Measurements from ENCODE around the gene TIMM10B. TPM values are rescaled to one million over a fixed set of nuclear protein-coding genes. Genes with fewer than 3 reads are reported as not detected.
A peak's percentile ranks its signal among the peaks of the same experiment; 100 is the strongest.

Gene TIMM10B, protein sequence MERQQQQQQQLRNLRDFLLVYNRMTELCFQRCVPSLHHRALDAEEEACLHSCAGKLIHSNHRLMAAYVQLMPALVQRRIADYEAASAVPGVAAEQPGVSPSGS
- total RNA-seq: 41.3 and 47.4 TPM in 2 replicates

DNA sequence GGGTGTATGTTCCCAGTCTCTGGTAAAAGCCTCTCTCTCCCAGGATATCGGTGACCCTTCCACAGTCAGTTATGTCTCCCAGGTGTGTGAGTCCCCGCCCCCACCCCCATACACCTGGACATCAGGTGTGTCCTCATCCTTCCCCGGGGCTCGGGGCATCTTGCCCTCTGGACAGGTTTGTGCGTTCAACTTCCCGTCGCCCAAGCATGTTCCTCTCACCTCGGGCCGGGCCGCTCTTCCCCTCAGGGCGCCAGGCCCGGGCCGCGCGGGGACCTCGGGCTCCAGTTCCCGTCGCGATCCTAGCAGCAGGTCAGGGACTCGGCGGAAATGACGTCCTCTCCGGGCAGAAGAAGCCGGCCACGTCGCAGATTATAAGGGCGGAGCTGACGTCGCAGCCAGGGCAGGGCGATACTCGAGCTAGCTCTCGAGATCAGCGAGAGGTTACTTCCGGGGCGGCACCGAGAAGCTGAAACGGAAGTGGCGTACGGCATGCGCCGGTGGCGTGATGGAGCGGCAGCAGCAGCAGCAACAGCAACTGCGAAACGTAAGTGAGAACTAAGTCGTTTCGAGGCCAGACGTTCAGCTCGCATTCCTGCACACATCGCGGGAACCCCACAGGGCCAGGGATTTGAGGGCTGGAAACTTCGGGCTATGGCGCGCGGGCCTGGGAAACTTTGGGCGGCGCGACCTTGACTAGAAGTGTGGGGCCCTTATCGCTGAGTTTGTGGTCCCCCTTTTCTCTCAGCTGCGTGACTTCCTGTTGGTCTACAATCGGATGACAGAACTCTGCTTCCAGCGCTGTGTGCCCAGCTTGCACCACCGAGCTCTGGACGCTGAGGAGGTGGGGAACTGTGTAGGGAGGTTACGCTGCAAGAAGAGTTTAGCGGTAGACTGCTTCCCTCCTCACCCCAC lies at the start of gene TIMM10B, which contains the start of gene ARFIP2:
Gene TIMM10B, plus strand, starts transcription at position 490 of the 912 bp plus-strand sequence. Its CDS starts 16 bp downstream, at position 506.
Gene ARFIP2, minus strand, starts transcription at position 320 of the 912 bp plus-strand sequence. CDS start 910 bp downstream, outside the sequence.
- Mint-ChIP-seq H3K4me3 (peak within 1 kb of the TSS; percentile 94), H3K27ac (peak within 1 kb of the TSS; percentile 98), H3K4me1 (peaks cover 30% of the 10 kb centered on the region), H3K27me3 (no peaks in the 10 kb centered on the region), H3K9me3 (no peaks in the 10 kb centered on the region), H3K36me3 (ENCODE audit: low read depth) (peaks cover 41% of the 10 kb centered on the region)
- DNase-seq: peak; percentile 99
- intact Hi-C loops (cut with micrococcal nuclease): loop anchor here (1.0 to 5.0 kb wide), 6 partner anchors 64 to 247 kb away; partner anchors contain the start of genes APBB1, CAVIN3, FHIP1B and ILK

DNA sequence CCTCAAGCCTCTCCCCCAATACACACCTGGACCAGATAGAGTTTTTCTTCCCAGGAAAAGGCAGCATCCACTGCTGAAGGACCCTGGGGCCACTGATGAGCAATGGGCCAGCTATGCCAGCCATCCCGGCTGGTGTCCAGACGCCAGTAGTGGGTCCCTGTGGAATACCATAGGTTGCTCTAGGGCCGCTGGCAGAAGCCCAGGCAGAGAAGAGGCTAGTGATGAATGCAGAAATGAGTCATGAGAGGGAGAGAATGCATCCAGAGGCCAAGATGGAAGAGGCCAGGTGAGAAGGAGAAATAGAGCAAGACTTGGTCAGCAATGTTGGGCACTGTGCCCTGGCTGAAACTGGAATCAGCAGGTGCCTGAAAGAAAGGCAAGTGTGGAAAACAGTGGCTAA lies 49.4 kb upstream of the TIMM10B start:
- intact Hi-C loops (cut with micrococcal nuclease): no loop called here
- no peak for DNase-seq
- no peak overlapping the region for H3K27ac Mint-ChIP-seq
- H3K36me3 Mint-ChIP-seq (ENCODE audit: low read depth): no peaks in the 10 kb centered on the region
- no peak overlapping the region for H3K4me3 Mint-ChIP-seq
- H3K4me1 Mint-ChIP-seq: peaks cover 5% of the 10 kb centered on the region
- no peaks in the 10 kb centered on the region for H3K9me3 Mint-ChIP-seq
- H3K27me3 Mint-ChIP-seq: peaks cover 9% of the 10 kb centered on the region

DNA sequence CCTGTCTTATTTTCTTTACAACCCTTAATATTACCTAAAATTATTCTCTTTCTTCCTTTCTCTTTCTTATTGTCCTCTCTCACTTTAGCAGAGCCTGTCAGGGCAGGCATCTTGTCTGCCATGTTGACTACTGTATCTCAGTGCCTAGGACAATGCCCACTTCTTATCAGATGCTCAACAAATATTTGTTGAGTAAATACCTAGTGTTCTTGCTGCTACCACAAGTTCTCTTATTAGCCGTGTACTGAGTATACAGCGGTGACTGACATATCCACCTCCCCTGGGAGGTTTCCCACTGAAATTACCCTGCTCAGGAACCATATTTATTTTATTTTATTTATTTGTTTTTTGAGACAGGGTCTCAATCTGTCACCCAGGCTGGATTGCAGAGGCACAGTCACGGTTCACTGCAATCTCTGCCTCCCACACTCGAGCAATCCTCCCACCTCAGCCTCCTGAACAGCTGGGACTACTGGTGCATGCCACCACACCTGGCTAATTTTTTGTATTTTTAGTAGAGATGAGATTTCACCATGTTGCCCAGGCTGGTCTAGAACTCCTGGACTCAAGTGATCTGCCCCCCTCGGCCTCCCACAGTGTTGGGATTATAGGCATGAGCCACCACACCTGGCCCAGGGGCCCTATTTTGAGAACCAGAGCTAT lies 47.2 kb upstream of the TIMM10B start:
- Mint-ChIP-seq H3K9me3 (no peaks in the 10 kb centered on the region), H3K27me3 (peaks cover 2% of the 10 kb centered on the region), H3K4me1 (peaks cover 5% of the 10 kb centered on the region), H3K4me3 (no peak overlapping the region), H3K27ac (no peak overlapping the region), H3K36me3 (ENCODE audit: low read depth) (no peaks in the 10 kb centered on the region)
- intact Hi-C loops (cut with micrococcal nuclease): no loop called here
- no peak for DNase-seq

DNA sequence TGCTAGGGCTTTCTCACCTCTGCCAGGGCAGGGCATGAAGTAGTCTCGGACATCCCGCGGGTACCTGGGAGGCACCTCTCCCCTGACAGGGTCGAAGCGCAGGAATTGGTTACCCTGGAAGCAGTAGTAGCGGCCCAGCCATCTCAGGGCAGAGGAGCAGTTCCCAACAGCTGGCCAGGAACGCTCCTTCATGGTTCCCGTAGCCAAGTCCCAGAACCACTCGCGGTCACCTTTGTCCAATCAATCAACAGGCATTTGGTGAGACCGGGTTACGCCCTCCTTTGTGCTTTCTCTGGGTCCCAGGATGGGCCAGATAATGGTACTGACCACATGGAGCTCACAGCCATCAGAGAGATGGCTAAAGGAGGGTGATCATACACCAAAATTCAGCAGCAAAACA lies 43.9 kb upstream of the TIMM10B start:
- Mint-ChIP-seq H3K4me1 (peaks cover 5% of the 10 kb centered on the region), H3K27me3 (peaks cover 2% of the 10 kb centered on the region), H3K4me3 (no peak overlapping the region), H3K36me3 (ENCODE audit: low read depth) (no peaks in the 10 kb centered on the region), H3K9me3 (no peaks in the 10 kb centered on the region), H3K27ac (no peak overlapping the region)
- intact Hi-C loops (cut with micrococcal nuclease): loop anchor here (5.0 kb wide), 1 partner anchor 35 kb away; no protein-coding TSS in a partner anchor
- DNase-seq: no peak

DNA sequence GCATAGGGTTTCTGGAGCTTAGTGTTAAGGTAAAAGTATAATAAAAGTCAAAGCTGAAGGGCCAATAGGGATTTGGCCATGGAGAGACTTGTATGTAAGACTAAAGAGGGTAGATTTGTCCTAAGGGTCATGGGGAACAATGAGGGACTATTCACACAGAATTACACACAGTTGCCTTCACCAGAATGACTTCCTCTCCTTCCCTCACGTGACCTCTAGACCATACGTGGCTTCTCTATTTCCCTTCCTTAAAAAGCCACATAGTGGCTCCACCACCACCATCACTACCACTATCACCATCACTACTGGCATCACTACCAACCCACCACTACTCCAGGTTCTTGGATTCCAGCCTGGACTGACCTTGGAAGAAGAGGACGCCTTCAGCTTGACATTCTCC lies 43.3 kb upstream of the TIMM10B start:
- no peaks in the 10 kb centered on the region for H3K36me3 Mint-ChIP-seq (ENCODE audit: low read depth)
- no peak overlapping the region for H3K27ac Mint-ChIP-seq
- H3K4me1 Mint-ChIP-seq: peaks cover 5% of the 10 kb centered on the region
- no peak overlapping the region for H3K4me3 Mint-ChIP-seq
- intact Hi-C loops (cut with micrococcal nuclease): loop anchor here (2.0 to 5.0 kb wide), 2 partner anchors 19 to 36 kb away; partner anchors contain the start of gene APBB1
- peaks cover 2% of the 10 kb centered on the region for H3K27me3 Mint-ChIP-seq
- peak; percentile 67 for DNase-seq
- H3K9me3 Mint-ChIP-seq: no peaks in the 10 kb centered on the region

DNA sequence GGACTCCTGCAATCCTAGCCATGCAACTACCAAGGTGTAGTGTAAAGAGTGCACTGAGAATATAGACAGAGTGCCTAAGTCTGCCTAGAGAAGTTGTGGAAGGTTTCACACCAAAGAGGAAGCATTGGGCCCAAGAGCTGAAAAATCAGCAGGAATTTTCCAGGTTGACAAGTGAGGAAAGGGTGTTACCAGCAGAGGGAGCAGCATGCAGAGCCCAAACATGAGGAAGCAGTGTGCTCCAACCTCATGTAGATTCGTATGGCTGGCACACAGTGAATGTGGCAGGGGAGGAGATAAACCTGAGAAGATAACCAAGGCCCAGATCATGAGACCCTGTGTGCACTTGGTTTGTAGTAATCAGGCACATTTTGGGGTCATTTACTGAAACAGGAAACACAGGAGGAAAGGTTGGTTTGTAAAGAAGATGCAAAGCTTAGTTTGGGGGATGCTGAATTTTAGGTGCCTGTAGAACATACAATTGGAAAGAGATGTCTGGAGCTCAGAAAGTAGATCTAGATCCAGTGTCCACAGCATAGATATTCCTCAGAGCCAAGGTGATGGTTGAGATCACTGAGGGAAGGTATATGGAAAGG lies 42.2 kb upstream of the TIMM10B start:
- intact Hi-C loops (cut with micrococcal nuclease): loop anchor here (2.0 to 5.0 kb wide), 2 partner anchors 20 to 37 kb away; partner anchors contain the start of gene APBB1
- Mint-ChIP-seq H3K36me3 (ENCODE audit: low read depth) (no peaks in the 10 kb centered on the region), H3K9me3 (no peaks in the 10 kb centered on the region), H3K27me3 (no peaks in the 10 kb centered on the region), H3K4me3 (no peak overlapping the region), H3K27ac (no peak overlapping the region), H3K4me1 (peaks cover 5% of the 10 kb centered on the region)
- DNase-seq: peak; percentile 77

DNA sequence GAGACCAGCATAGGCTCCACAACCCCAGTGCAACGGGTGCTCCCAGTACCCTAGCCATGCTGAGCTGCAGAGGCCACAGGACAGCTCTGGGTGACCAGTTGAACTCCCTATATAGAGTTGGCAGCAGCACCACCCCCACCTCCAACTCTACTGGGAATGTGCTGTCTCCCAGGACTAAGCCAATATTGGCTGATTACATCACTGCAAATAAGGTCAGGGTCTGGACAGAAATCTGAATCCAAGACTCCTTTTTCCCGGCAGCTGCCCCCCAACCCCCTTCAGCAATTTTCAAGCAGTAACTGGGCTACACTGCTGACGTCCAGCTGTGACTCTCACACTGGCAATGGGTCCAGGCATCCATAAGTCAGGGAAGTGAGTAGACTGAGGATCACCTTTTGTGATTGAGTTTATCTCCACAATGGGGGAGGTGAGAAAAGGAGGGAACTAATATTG lies 40.4 kb upstream of the TIMM10B start, which contains the start of gene HPX:
Gene HPX, minus strand, starts transcription at position 82 of the 453 bp plus-strand sequence. Its CDS starts 24 bp downstream, at position 58.
- DNase-seq: no peak
- intact Hi-C loops (cut with micrococcal nuclease): no loop called here
- Mint-ChIP-seq H3K4me1 (peaks cover 1% of the 10 kb centered on the region), H3K27ac (no peak within 1 kb of the TSS), H3K36me3 (ENCODE audit: low read depth) (no peaks in the 10 kb centered on the region), H3K27me3 (peaks cover 6% of the 10 kb centered on the region), H3K4me3 (no peak within 1 kb of the TSS), H3K9me3 (no peaks in the 10 kb centered on the region)

DNA sequence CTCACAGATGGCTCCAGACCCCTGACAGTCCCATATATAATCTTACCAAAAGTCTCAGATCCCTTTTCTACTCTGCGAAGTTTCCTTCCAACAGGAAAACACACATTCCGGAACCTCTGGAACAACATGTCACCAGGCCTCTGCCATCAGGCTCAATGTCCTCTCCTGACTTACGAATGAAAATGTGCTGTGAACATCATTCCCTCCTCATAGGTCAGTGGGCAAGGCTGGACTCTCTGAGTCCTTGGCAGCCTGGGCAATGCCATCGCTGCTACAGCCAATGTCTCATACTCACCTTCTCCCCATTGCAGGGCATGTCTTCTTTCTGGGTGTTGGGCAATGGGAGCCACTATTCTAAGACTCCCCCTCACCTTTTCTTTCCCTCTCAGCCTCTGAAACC lies 38.9 kb upstream of the TIMM10B start:
- no peaks in the 10 kb centered on the region for H3K9me3 Mint-ChIP-seq
- no peak overlapping the region for H3K4me3 Mint-ChIP-seq
- H3K27ac Mint-ChIP-seq: no peak overlapping the region
- H3K4me1 Mint-ChIP-seq: no peaks in the 10 kb centered on the region
- no peaks in the 10 kb centered on the region for H3K36me3 Mint-ChIP-seq (ENCODE audit: low read depth)
- H3K27me3 Mint-ChIP-seq: peaks cover 11% of the 10 kb centered on the region
- intact Hi-C loops (cut with micrococcal nuclease): loop anchor here (2.0 kb wide), 1 partner anchor 52 kb away; the partner anchor contains the start of gene SMPD1
- no peak for DNase-seq

DNA sequence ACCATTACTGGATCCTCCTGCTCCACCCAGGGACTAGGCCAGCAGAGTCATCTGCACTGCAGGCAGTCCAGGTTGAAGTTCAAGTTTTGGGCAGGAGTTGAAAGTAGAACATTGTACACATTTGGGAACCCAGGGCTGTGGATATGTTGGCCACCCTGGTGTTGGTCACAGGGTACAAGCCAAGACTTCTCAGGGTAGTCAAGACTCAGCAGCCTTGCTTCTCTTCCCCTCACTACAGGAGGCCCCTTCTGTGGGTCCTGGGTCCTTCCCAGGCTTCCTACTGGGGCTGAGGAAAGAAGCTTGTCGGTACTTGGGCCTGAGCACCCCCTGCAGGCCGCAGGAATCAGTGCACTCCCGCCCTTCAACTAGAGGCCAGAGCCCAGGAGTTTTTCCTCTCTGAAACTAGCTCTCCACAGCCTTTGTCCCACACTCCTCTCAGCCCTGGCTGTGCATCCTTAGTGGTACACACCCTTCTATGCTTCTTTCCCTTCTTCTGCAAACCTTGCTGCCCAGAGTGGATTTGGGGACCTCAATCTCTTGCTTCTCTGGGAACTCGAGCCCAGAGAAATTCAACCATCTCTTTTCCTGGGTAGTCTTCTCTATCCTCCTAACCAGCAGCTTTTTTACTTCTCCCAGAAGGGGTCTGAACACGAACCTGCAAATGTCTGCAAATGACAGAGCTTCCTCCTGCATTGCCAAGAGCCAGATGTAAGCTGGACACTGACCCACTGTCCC lies 37.9 kb upstream of the TIMM10B start:
- H3K9me3 Mint-ChIP-seq: no peaks in the 10 kb centered on the region
- DNase-seq: peak; percentile 87
- intact Hi-C loops (cut with micrococcal nuclease): loop anchor here (1.0 to 2.0 kb wide), 2 partner anchors 53 to 64 kb away; partner anchors contain the start of gene SMPD1
- no peak overlapping the region for H3K27ac Mint-ChIP-seq
- no peaks in the 10 kb centered on the region for H3K36me3 Mint-ChIP-seq (ENCODE audit: low read depth)
- H3K4me3 Mint-ChIP-seq: no peak overlapping the region
- peaks cover 11% of the 10 kb centered on the region for H3K27me3 Mint-ChIP-seq
- H3K4me1 Mint-ChIP-seq: no peaks in the 10 kb centered on the region

DNA sequence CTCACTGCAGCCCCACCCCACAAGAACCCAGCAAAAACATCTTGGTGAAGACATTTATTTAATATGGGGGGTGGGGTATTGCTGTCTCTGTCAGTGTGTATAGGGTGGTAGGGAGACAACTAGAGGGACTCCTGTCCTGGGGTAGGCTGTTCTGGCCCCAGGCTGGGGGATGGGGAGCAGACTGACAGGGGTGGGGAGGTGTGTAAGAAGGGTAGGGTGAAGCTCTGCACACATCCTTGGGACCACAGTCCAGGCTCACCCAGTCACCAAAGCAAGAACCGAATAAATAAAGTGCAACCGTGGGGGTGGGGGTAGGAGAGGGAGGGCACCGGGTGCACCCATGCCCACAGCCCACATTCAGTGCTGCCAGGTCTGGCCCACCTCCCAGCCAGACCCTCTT lies 32.7 kb upstream of the TIMM10B start:
- Mint-ChIP-seq H3K4me1 (no peaks in the 10 kb centered on the region), H3K9me3 (no peaks in the 10 kb centered on the region), H3K27ac (no peak overlapping the region), H3K4me3 (no peak overlapping the region), H3K27me3 (peaks cover 11% of the 10 kb centered on the region), H3K36me3 (ENCODE audit: low read depth) (no peaks in the 10 kb centered on the region)
- DNase-seq: no peak
- intact Hi-C loops (cut with micrococcal nuclease): no loop called here

DNA sequence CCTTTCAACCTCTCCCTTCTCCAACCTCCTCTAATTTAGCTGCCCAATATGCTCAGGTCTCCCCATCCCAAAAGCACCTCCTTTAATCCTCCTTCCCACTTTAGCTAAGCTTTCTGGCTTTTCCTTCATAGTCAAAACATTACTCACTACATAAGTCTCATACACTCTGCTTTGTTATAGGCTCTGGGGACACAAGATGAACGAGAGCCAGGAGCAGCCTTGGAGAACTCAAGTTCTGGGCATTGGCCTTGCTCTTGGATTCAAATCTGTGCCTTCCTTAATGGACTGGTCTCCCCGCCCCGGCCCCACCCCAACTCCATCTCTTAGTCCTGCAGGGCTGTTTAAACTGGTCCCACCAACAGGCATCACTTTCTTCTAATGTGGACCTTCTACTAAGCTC lies 29.1 kb upstream of the TIMM10B start:
- intact Hi-C loops (cut with micrococcal nuclease): no loop called here
- DNase-seq: no peak
- H3K27ac Mint-ChIP-seq: no peak overlapping the region
- no peak overlapping the region for H3K4me3 Mint-ChIP-seq
- H3K36me3 Mint-ChIP-seq (ENCODE audit: low read depth): no peaks in the 10 kb centered on the region
- H3K9me3 Mint-ChIP-seq: no peaks in the 10 kb centered on the region
- no peaks in the 10 kb centered on the region for H3K27me3 Mint-ChIP-seq
- H3K4me1 Mint-ChIP-seq: no peaks in the 10 kb centered on the region

DNA sequence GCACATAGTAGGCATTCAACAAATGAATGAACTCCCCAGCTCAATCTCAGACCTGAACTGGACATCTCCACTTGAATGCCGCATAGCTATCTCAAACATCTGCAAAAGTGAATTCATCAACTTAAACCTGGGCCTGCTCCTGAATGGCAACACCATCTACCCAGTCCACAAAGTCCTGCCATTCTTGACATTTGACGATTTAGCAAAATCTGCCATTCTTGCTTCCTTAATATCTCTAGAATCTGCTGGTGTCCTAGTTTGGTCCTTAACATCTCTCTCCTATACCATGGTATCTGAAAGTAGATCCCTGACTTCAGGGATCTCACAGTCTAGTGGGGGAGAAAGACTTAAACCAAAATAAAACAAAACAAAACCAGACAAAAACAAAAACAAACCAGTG lies 28.1 kb upstream of the TIMM10B start:
- H3K27me3 Mint-ChIP-seq: no peaks in the 10 kb centered on the region
- no peaks in the 10 kb centered on the region for H3K9me3 Mint-ChIP-seq
- H3K36me3 Mint-ChIP-seq (ENCODE audit: low read depth): no peaks in the 10 kb centered on the region
- no peaks in the 10 kb centered on the region for H3K4me1 Mint-ChIP-seq
- H3K27ac Mint-ChIP-seq: no peak overlapping the region
- no peak for DNase-seq
- H3K4me3 Mint-ChIP-seq: no peak overlapping the region
- intact Hi-C loops (cut with micrococcal nuclease): no loop called here

DNA sequence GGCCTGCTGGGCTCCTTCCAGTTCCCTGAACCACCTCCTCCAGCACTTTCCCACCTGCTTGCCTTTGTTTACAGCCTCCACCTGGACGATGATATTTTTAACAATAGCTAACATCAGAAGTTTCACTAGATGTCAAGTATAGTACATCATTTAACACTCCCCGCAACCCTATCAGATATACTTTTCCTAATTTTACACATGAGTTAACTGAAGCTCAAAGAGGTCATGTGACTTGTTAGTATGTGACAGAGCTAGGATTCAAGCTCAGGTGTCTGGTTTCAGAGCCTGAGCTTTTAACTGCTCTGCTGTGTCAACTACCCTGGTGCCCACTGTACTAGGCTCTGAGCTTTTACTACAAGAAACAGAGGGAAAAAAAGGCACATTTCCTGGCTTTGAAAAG lies 26.2 kb upstream of the TIMM10B start:
- Mint-ChIP-seq H3K27me3 (no peaks in the 10 kb centered on the region), H3K36me3 (ENCODE audit: low read depth) (no peaks in the 10 kb centered on the region), H3K27ac (no peak overlapping the region), H3K9me3 (no peaks in the 10 kb centered on the region), H3K4me1 (no peaks in the 10 kb centered on the region), H3K4me3 (no peak overlapping the region)
- no peak for DNase-seq
- intact Hi-C loops (cut with micrococcal nuclease): no loop called here

Measured in activated CD4-positive, alpha-beta T cell treated with anti-CD3 and anti-CD28 coated beads, Interleukin-2, amount 10 ng/mL, durations not matched to agents 24 days and 14 days (primary cell).